ENCODE data around the gene ARHGAP42.

The ARHGAP42 gene

DNA sequence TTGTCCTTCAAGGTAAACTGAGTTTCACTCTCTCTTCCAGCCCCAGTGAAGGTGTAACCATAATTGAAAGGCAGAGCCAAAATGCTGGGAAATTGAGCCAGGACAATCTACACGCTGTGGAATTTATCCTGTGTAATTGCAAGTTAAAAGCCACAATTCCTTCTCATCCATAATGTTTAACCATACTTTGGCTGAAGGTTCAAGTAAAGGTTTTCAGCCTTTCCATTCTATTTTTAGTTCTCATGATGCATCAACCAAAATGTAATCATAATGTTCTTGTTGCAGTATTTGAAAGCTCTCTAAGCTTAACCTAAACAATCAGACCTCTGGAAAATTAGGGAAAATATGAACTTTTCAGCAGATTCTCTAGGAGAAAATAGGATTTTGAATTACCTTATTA is 14.0 kb upstream of the ARHGAP42 start:
- H3K4me3 ChIP-seq (ENCODE audit: low read length), result no peak overlapping the region
- no peak for TF ChIP-seq ZNF274 (IDR thresholded peaks at IDR 0.05; ENCODE audit: low read depth, low read length)

DNA sequence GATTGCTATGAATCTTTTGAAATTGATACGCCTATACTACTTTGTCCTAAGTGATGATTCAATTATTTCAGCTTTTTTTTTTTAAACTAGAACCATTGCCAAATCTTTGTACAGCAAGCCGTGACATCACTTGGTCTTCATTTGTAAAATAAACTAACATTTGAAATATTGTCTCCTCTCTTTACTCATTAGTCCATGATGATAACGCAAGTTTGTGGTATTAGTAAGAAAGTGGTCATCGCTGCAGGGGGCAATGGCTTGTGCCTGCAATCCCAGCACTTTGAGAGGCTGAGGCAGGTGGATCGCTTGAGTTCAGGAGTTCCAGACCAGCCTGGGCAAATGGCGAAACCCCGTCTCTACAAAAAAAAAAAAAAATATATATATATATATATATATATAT is 12.9 kb upstream of the ARHGAP42 start:
- no peak for TF ChIP-seq ZNF274 (IDR thresholded peaks at IDR 0.05; ENCODE audit: low read depth, low read length)
- H3K4me3 ChIP-seq (ENCODE audit: low read length), result no peak overlapping the region

DNA sequence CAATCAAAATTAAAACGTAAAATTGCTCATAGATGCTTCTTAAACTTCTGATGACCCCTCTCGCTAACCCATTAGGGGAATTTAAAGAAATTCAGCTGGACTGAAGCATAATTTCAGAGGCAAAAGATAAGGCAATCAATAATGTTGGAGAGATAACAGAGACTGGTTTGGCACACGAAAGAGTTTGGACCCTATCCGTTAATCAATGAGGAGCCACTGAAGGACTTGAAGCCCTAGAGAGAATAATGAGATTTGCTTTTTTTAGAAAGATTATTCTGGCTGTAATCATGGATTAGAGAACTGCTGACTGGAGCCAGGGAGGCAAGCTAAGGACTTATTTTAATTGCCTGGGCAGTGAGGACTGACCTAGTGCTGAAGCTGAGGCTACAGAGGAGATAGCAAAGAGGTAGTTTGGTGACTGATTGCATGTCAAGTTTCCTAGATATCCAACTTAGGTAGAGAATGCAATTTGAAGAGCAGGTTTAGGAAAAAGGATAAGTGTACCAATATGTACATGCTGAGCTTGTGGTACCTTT is 11.9 kb upstream of the ARHGAP42 start:
- no peak overlapping the region for H3K4me3 ChIP-seq (ENCODE audit: low read length)
- no peak for TF ChIP-seq ZNF274 (IDR thresholded peaks at IDR 0.05; ENCODE audit: low read depth, low read length)

DNA sequence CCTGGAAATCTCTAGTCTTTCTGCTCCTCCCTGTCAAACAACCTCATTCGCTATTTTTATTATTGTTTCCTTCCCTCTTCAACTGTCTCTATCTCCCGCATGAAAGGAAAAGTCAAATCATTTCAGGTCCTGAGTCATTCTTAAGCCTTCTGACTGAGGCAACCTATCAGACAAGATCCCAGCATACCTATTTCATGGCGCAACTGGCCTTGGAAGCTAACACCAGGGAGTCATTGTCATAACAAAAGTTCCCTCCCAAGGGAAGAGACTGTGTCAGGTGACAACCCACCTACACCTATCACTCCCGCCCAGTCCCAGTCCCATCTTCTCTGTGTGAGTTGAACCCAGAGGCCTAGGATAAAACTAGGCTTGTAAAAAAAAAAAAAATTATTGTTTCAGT is 10.2 kb upstream of the ARHGAP42 start:
- TF ChIP-seq ZNF274 (IDR thresholded peaks at IDR 0.05; ENCODE audit: low read depth, low read length), result no peak
- no peak overlapping the region for H3K4me3 ChIP-seq (ENCODE audit: low read length)

DNA sequence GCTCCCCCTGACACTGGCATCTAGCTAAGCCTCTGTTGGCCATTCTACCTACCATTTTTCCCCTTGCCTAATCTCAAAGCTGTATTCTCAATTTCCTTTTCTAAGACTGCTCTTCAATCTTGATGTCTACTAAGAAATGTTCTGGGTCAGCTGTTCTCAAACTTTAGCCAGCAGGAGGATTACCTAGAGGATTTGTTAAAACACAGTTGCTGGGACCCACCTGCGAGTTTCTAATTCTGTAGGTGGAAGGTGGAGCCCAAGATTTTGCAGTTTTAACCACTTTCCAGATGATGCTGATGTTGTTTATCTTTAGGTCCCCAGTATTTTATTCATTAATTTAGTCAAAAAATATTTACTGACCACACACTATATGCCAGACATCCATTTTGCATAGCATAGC is 9.3 kb upstream of the ARHGAP42 start:
- no peak for TF ChIP-seq ZNF274 (IDR thresholded peaks at IDR 0.05; ENCODE audit: low read depth, low read length)

DNA sequence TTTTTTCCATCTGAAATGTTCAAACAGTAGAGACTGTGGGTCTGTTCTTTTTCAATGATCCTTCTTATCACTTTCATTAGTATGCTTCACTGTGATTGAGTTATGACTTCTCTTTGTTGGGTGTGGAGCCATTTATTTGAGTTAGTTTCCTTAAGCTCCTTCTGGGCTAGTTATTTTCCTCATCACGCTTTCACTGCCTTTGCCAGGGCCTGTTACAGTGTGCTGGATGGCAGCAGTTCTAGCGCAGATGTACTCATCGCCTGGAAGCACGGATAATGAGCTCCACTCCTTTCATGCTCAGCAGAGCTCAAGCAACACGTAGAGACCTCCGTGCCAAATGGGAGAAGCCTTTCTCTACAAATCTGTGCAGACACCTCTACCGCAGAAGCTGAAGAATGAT is 7.0 kb upstream of the ARHGAP42 start:
- H3K4me3 ChIP-seq (ENCODE audit: low read length), result no peak overlapping the region
- no peak for TF ChIP-seq ZNF274 (IDR thresholded peaks at IDR 0.05; ENCODE audit: low read depth, low read length)

More for the DNA sequence above, 9.3 kb upstream of the ARHGAP42 start:
- H3K4me3 ChIP-seq (ENCODE audit: low read length), result no peak overlapping the region

DNA sequence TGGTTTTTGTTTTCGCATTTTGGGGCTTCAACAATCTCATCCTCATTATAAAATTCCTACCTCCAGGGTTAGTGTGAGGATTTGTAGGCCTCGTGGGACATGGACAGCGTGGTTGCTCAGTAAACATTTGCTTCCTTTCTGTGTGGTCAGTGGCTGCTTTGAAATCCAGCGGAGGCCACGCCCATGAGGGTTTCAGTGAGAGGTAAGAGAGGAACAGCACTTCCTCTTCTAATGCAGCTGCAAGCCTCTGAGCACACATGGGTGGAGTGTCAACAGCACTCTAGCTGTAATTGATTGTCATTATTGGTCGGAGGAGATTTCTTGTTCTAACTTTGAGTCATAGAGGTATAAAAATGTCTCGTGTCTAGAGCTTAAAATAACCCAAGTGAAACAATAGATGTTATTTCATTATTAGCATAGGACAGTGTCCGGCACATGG is 6.0 kb upstream of the ARHGAP42 start:
- TF ChIP-seq ZNF274 (IDR thresholded peaks at IDR 0.05; ENCODE audit: low read depth, low read length), result no peak
- no peak overlapping the region for H3K4me3 ChIP-seq (ENCODE audit: low read length)

DNA sequence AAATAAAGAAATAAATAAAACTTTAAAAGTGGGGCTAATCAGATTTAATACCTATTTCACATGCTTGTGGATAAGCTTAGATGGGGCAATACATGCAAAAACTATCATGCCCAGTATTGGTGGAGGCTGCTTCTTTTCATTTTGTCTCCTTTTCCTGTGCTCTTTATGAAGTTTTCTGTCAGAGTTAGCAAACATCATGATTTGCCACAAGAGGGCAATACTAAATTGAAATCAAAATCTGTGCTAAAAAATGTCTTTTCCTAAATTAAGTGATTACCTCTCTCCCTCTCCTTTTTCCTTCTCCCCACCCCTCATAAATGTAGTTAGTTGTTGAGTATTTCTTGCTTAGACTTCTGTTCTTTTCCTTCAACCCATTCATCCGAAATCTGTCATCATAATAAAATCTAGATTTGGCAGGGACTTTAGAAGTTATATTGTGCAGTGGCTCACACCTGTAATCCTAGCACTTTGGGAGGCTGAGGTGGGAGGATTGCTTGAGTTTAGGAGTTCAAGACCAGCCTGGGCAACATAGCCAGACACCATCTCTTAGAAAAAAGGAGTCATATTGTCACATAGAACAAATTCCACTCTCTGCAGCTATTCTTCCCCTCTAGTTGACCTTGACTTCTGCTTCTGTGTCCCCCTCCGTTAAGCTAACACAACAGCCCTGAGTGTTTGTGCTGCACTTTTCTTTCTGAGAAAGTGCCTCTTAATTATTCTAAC is 4.7 kb upstream of the ARHGAP42 start:
- TF ChIP-seq ZNF274 (IDR thresholded peaks at IDR 0.05; ENCODE audit: low read depth, low read length), result no peak
- H3K4me3 ChIP-seq (ENCODE audit: low read length), result no peak overlapping the region

DNA sequence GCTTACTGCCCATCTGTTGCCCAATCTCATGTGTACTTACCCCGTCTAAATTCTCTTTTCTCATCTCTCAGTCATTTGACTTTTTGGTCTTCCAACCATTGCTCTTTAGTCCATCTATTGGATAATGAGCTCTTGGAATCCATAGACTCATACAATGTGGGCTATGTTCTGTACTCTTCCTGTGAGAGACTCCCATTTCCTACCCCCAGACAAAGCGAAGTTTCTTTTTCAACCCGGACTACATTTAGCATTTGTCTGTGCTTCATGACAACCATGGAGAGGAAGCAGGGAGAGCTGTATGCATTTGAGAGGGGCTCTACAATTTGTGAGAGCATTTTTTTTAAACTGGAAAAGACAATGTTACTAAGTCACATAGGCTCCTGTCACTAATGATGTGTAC is 4.0 kb upstream of the ARHGAP42 start:
- no peak overlapping the region for H3K4me3 ChIP-seq (ENCODE audit: low read length)
- no peak for TF ChIP-seq ZNF274 (IDR thresholded peaks at IDR 0.05; ENCODE audit: low read depth, low read length)

DNA sequence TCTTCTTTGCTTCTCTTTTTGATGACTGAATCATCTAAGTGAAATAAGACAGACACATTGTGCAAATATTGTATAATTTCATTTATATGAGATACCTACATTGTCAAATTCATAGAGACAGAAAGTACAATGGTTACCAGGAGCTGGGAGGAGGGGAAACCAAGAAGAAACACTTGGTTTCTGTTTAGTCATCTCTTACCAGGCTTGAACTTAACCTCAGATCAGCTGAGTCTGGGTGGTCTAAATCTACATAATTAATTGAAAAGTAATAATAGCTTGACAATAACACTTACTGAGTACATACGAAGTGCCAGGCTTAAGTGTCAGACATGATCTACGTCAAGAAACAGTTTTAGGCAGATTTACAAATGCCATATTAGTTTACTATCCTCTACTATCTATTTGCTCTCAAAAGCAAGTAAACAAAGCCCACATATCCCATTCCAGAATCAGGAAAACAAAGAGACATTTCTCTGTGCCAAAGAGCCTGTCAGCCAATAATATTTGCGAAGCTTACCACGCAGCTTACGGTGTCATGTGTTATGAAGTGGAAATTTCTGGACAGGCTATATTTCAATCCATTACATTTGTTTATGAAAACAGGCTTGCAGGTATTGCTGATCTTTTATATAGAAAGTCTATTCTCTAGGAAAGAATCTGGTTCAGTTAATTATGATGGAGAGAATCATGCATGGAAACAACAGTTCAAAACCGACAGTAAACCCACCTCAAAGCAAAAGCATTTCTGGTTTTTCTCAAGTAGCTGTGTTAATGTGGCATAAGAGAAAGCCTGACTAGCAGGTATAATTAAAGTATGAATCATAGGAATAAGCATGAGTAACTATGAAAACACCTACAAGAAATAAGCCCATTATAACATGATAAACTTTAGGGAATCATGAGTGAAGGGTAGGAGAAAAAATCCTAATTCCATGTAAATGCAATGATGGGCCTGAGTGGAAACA is 2.7 kb upstream of the ARHGAP42 start:
- no peak for TF ChIP-seq ZNF274 (IDR thresholded peaks at IDR 0.05; ENCODE audit: low read depth, low read length)
- no peak overlapping the region for H3K4me3 ChIP-seq (ENCODE audit: low read length)

DNA sequence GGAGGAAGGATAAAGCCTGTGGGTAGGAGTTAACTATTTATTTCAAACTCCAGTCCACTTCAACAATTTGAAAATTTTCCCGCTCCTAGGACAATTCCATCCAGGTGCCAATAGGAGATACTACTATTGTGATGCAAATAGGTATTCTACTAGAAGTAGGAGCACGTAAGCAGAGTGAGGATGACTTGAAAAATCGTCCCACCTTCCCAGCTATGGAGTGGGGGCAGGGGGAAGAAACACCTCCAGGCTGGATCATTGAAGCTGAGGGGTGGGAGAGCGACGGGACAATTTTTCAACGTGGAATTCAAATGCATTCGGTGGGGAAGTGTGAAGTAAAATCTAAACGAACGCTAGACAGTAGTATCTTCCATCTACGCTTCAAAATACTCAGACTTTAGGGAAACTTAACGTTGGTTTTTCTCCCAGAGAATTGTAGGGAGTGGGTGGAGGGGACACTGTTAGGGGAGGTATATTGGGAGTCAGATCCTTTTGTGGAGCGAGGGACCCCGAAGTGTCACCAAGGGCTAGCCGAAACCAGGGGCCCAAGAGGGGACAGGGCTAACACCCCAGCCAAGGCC is 523 bp upstream of the ARHGAP42 start:
- no peak for TF ChIP-seq ZNF274 (IDR thresholded peaks at IDR 0.05; ENCODE audit: low read depth, low read length)
- peak overlapping the region; percentile 71; the same call in 1 of the 2 replicates for H3K4me3 ChIP-seq (ENCODE audit: low read length)

DNA sequence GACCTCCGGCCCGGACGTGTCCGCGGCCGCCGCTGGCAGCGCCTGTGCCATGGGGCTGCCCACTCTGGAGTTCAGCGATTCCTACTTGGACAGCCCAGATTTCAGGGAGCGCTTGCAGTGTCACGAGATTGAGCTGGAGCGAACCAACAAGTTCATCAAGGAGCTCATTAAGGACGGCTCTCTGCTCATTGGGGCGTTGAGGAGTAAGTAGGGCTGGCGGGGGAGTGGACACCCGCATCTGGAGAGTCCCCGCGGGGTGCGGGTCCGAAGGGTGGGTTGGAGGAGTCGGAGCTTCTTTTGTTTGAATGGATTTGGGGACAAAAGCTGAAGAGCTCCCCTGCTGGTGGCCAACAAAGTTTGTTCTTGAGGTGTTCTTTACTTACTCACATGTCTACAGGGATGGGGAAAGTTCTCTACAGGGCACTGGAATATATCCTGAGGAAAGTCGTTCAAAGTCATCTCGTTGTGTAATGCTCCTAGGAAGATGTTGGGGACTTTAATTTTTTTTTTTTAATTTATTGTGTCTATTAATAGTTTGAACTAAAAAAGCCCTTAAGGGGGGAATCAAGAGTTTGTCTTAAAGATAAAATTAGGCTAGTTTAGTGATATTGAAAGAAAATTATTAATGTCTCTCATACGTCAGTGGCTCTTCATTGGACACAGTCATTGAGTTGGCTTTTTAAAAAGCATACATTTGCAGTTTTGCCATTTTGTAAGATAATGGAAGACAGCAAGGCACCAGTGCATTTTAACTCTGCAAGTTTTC is 725 bp downstream of the ARHGAP42 start:
- peak overlapping the region; percentile 71 for H3K4me3 ChIP-seq (ENCODE audit: low read length)
- TF ChIP-seq ZNF274 (IDR thresholded peaks at IDR 0.05; ENCODE audit: low read depth, low read length), result no peak

DNA sequence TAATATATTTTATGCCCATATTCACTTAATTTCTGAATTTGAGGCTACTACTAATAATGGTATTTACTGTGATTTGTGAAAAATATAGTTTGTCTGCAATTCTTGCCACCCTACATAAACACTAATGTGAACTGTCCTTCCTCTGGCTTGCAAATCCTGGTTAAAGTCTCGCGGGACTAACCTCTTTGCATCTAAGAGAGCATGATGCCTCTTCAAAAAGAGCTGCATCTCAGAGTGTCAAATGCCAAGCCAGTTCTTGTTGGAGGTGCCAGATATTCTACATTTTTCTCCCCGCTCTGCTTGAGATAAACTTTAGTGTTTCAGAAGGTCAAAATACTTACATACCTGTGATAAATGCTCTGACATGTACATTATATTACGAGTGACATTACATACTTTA is 2.1 kb downstream of the ARHGAP42 start:
- H3K4me3 ChIP-seq (ENCODE audit: low read length), result no peak overlapping the region
- TF ChIP-seq ZNF274 (IDR thresholded peaks at IDR 0.05; ENCODE audit: low read depth, low read length), result no peak

Measured in GM08714 (cell line).